ENCODE measurements around the gene BAD. TPM values are rescaled to one million over a fixed set of nuclear protein-coding genes. Genes with fewer than 3 reads are reported as not detected.

BAD gene
- total RNA-seq, 2 donors from 2014 or later, result 140 to 161 TPM

DNA sequence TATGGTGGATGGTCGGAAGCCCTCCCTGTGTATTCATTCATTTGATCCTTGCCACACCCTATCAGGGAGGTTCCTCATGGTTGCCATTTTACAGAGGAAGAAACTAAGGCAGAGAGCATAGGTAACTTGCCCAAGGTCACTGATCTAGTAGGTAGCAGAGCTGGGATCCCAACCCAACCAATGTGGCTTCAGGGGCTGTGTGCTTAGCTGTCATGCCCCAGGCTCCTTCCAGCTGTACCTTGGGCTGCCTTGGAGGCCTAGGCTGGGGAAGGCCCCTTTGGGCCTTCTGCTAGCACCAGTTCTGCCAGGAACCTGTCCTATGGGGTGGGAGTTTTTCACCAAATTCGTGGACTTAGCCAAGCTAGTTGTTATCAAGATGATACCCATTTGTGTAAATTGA is 8.6 kb downstream of the BAD start:
- intact Hi-C loops (cut with DNase I), result no loop called here
- no peaks in the 10 kb centered on the region for H3K36me3 ChIP-seq

DNA sequence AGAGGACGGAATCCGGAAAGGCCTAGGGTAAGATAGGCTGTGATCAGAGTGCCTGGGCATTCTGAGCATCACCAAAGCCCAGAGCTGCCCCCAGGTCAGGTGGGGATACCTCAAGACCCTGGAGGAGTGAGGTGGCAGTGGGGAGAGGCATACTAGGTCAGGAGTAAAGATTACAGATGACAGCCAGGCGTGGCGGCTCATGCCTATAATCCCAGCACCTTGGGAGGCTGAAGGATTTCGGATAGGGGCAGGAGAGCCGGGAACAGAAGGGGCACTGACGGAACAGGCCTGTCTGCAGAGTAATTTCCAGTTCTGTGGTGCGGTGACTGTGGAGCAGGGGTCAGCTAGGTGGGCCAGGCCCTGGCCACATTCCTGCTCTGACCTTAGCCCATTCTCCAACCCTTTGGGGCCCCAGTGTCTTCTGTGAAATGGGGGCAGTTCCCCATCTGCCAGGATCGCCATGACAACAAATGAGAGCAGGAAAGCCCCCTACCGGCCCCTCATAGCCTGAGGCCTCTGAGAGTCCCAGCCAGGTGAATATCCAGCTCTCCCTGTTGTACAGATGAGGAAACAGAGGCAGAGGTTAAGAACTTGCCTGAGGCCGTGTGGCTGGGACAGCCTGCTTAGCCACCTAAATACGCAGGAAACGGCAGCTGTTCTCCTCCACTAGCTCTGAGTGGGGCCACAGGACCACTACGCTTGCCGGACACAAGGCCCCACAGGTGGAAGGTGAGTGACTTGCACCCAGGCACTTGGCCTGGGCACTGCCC is 9.2 kb downstream of the BAD start:
- H3K9me3 ChIP-seq, result no peaks in the 10 kb centered on the region
- H3K27ac ChIP-seq, result no peak overlapping the region
- H3K27me3 ChIP-seq (replicated peaks; ENCODE audit: insufficient read depth), result no peaks in the 10 kb centered on the region
- no peaks in the 10 kb centered on the region for H3K4me1 ChIP-seq (replicated peaks)
- DNase-seq (ENCODE audit: low spot score), result no peak
- H3K36me3 ChIP-seq, result no peaks in the 10 kb centered on the region
- H3K4me3 ChIP-seq, result no peak overlapping the region
- WGBS, result 86% methylated on average over 15 of the region's 15 CpGs
- intact Hi-C loops (cut with DNase I), result no loop called here
- TF ChIP-seq POLR2A (IDR thresholded peaks at IDR 0.05) (no peak), POLR2AphosphoS5 (IDR thresholded peaks at IDR 0.05) (no peak)
- TF ChIP-seq, protein P1, sequence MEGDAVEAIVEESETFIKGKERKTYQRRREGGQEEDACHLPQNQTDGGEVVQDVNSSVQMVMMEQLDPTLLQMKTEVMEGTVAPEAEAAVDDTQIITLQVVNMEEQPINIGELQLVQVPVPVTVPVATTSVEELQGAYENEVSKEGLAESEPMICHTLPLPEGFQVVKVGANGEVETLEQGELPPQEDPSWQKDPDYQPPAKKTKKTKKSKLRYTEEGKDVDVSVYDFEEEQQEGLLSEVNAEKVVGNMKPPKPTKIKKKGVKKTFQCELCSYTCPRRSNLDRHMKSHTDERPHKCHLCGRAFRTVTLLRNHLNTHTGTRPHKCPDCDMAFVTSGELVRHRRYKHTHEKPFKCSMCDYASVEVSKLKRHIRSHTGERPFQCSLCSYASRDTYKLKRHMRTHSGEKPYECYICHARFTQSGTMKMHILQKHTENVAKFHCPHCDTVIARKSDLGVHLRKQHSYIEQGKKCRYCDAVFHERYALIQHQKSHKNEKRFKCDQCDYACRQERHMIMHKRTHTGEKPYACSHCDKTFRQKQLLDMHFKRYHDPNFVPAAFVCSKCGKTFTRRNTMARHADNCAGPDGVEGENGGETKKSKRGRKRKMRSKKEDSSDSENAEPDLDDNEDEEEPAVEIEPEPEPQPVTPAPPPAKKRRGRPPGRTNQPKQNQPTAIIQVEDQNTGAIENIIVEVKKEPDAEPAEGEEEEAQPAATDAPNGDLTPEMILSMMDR (IDR thresholded peaks at IDR 0.05), result no peak

More for the DNA sequence above, 8.6 kb downstream of the BAD start:
- WGBS, result 60% methylated on average over 2 of the region's 2 CpGs
- no peak for DNase-seq (ENCODE audit: low spot score)
- TF ChIP-seq POLR2AphosphoS5 (IDR thresholded peaks at IDR 0.05) (no peak), POLR2A (IDR thresholded peaks at IDR 0.05) (no peak)
- TF ChIP-seq, protein P1 (IDR thresholded peaks at IDR 0.05), result no peak
- Histone ChIP-seq H3K9me3 (no peaks in the 10 kb centered on the region), H3K27ac (no peak overlapping the region), H3K4me1 (replicated peaks) (no peaks in the 10 kb centered on the region), H3K4me3 (no peak overlapping the region), H3K27me3 (replicated peaks; ENCODE audit: insufficient read depth) (no peaks in the 10 kb centered on the region)

- Histone ChIP-seq H3K9me3 (no peaks in the 10 kb centered on the region), H3K27ac (peak overlapping the region; percentile 94 to 96), H3K27me3 (replicated peaks; ENCODE audit: insufficient read depth) (no peaks in the 10 kb centered on the region), H3K4me3 (peak overlapping the region; percentile 64 to 69), H3K4me1 (replicated peaks) (peaks cover 8% of the 10 kb centered on the region), H3K36me3 (no peaks in the 10 kb centered on the region)
- peak; percentile 99 for DNase-seq (ENCODE audit: low spot score)
- WGBS, result under 1% methylated on average over 46 of the region's 58 CpGs
- intact Hi-C loops (cut with DNase I), result no loop called here
- TF ChIP-seq POLR2AphosphoS5 (IDR thresholded peaks at IDR 0.05) (peak; percentile 99), POLR2A (IDR thresholded peaks at IDR 0.05) (peak; percentile 14)
- TF ChIP-seq, protein P1 (IDR thresholded peaks at IDR 0.05), result peak in 3 of 4 experiments; percentile 13 to 33 (median 28)
These were observed 14.8 kb downstream of the BAD start for GRCh38 chr11:64269540-64270220.

- Histone ChIP-seq H3K27ac (peak overlapping the region; percentile 94 to 96), H3K9me3 (no peaks in the 10 kb centered on the region), H3K4me3 (peak overlapping the region; percentile 64 to 69), H3K36me3 (no peaks in the 10 kb centered on the region), H3K4me1 (replicated peaks) (peaks cover 8% of the 10 kb centered on the region), H3K27me3 (replicated peaks; ENCODE audit: insufficient read depth) (no peaks in the 10 kb centered on the region)
- intact Hi-C loops (cut with DNase I), result no loop called here
- TF ChIP-seq, protein P1 (IDR thresholded peaks at IDR 0.05), result no peak
- TF ChIP-seq POLR2AphosphoS5 (IDR thresholded peaks at IDR 0.05), result no peak
- TF ChIP-seq POLR2A (IDR thresholded peaks at IDR 0.05), result no peak
- 3% methylated on average over 18 of the region's 34 CpGs for WGBS
- DNase-seq (ENCODE audit: low spot score), result peak; percentile 51
These were observed 15.4 kb downstream of the BAD start for GRCh38 chr11:64268893-64269539.
